HT-29 (cell line): ENCODE measurements around the gene FCRL6. TPM values are rescaled to one million over a fixed set of nuclear protein-coding genes. Genes with fewer than 3 reads are reported as not detected.

Experiments
- DNase-seq: peaks from one replicate; pipeline ENCODE4 v3.0.0-alpha.2; 2015; ENCODE audit warnings: low spot score
- total RNA-seq: library from RNA; depleted of rRNA; stranded (reverse); fragments of >200 nt; shearing (Covaris generic); gene quantifications from 2 replicates; pipeline ENCODE4 v1.2.3, GENCODE V29; 2014

The FCRL6 gene
- total RNA-seq, 1 experiment from 2014 or later: not detected

- DNase-seq: no peak
These were observed 2.6 kb upstream of the FCRL6 start for GRCh38 chr1:159799446-159799985.

- DNase-seq: no peak
These were observed 1.8 kb upstream of the FCRL6 start for GRCh38 chr1:159800177-159800930.

GRCh38 chr1:159803956-159804689 is 2.0 kb downstream of the FCRL6 start:
- no peak for DNase-seq

- no peak for DNase-seq
These were observed 2.8 kb downstream of the FCRL6 start for GRCh38 chr1:159804924-159805323.

- no peak for DNase-seq
These were observed 13.8 kb downstream of the FCRL6 start for GRCh38 chr1:159815926-159816325.

GRCh38 chr1:159817276-159818041 is 15.3 kb downstream of the FCRL6 start:
- DNase-seq: peak; percentile 45

GRCh38 chr1:159821171-159821867 is 19.2 kb downstream of the FCRL6 start:
- peak; percentile 9 for DNase-seq

- DNase-seq: no peak
These were observed 21.2 kb downstream of the FCRL6 start for GRCh38 chr1:159823406-159823805.

- no peak for DNase-seq
These were observed 23.4 kb downstream of the FCRL6 start for GRCh38 chr1:159825564-159825963.

GRCh38 chr1:159826441-159827101 is 24.4 kb downstream of the FCRL6 start, which contains the start of gene SLAMF8:
Gene SLAMF8, plus strand, starts transcription at chr1:159826873. Its CDS starts 26 bp downstream, at chr1:159826899.
- DNase-seq: no peak

- no peak for DNase-seq
These were observed 24.9 kb downstream of the FCRL6 start for GRCh38 chr1:159827102-159827490.

GRCh38 chr1:159827549-159827948 is 25.4 kb downstream of the FCRL6 start:
- no peak for DNase-seq

- no peak for DNase-seq
These were observed 26.0 kb downstream of the FCRL6 start for GRCh38 chr1:159828176-159828575.

- DNase-seq: no peak
These were observed 26.6 kb downstream of the FCRL6 start for GRCh38 chr1:159828581-159829272.

- DNase-seq: peak; percentile 57
These were observed 27.1 kb downstream of the FCRL6 start for GRCh38 chr1:159829273-159829634.

- no peak for DNase-seq
These were observed 27.8 kb downstream of the FCRL6 start for GRCh38 chr1:159829822-159830465.

GRCh38 chr1:159830722-159831121 is 28.6 kb downstream of the FCRL6 start:
- DNase-seq: no peak

GRCh38 chr1:159831412-159832141 is 29.4 kb downstream of the FCRL6 start:
- no peak for DNase-seq

GRCh38 chr1:159832309-159832708 is 30.1 kb downstream of the FCRL6 start:
- DNase-seq: no peak
